Gastroesophageal sphincter (tissue), 4 donors: ENCODE results near the gene ZIC4. TPM values are rescaled to one million over a fixed set of nuclear protein-coding genes. Genes with fewer than 3 reads are reported as not detected.
A peak's percentile ranks its signal among the peaks of the same experiment; 100 is the strongest.

Experiments used
- ATAC-seq: fragments of 150-250 bp; one replicate; pipeline ENCODE4 v1.9.1; 2016; ENCODE audit warnings: mild to moderate bottlenecking, moderate library complexity
- H3K27ac ChIP-seq, 4 donors: fragments of 200-600 bp; sonication (generic) in 3 of 4; 1 replicate in 3 of 4; 2 replicates in 1 of 4; pipeline ENCODE4 v1.5.1; 2016 to 2019
- H3K27me3 ChIP-seq: fragments of 200-600 bp; sonication (generic); one replicate; pipeline ENCODE4 v1.5.1; 2019
- H3K36me3 ChIP-seq, 2 donors: fragments of 200-600 bp; sonication (generic); one replicate each; pipeline ENCODE4 v1.5.1; 2019; ENCODE audit warnings: control low read depth in 1 of 2
- H3K4me1 ChIP-seq, 3 donors: fragments of 200-600 bp; sonication (generic); 1 replicate in 2 of 3; 2 replicates in 1 of 3; pipeline ENCODE4 v1.5.1; 2016 to 2019; ENCODE audit warnings: control low read depth in 2 of 3
- H3K4me3 ChIP-seq, 2 donors: fragments of 200-600 bp; sonication (generic); one replicate each; pipeline ENCODE4 v1.5.1; 2019; ENCODE audit warnings: mild to moderate bottlenecking in 1 of 2, moderate library complexity in 1 of 2
- H3K9me3 ChIP-seq, 3 donors: fragments of 200-600 bp; sonication (generic); one replicate each; pipeline ENCODE4 v1.5.1; 2017 to 2019; ENCODE audit warnings: control low read depth in 2 of 3
- EP300 ChIP-seq: sonication (generic); formaldehyde crosslinking; IDR thresholded peaks from one replicate; pipeline ENCODE4 v1.6.1; 2017; ENCODE audit warnings: antibody characterized with exemption, mild to moderate bottlenecking
- POLR2A ChIP-seq, 2 donors: fragments of 450-650 bp; IDR thresholded peaks; one replicate each; pipeline ENCODE4 v1.6.1; 2017; ENCODE audit warnings: antibody characterized with exemption in 2 of 2, mild to moderate bottlenecking in 2 of 2, moderate library complexity in 1 of 2
- POLR2AphosphoS5 ChIP-seq: sonication (generic); formaldehyde crosslinking; IDR thresholded peaks from one replicate; pipeline ENCODE4 v1.6.1; 2017; ENCODE audit warnings: antibody characterized with exemption
- WGBS, 2 donors: methylation state at CpG; one replicate each; pipeline ENCODE4 v1.1.5; 2018; ENCODE audit warnings: low coverage in 1 of 2; 5-methylcytosine and 5-hydroxymethylcytosine counted together
- total RNA-seq, 4 donors: library from RNA; depleted of rRNA; stranded (reverse); fragments of >200 nt; gene quantifications; one replicate each; pipeline ENCODE4 v1.1.0, GENCODE V29; 2016
- TF ChIP-seq, protein P1 (sequence below), 4 experiments: fragments of 200-600 bp in 2 of 4; fragments of 450-650 bp in 2 of 4; sonication (generic) in 1 of 4; IDR thresholded peaks; one replicate each; pipeline ENCODE4 v1.5.1; 2017 to 2019; ENCODE audit warnings: antibody characterized with exemption in 4 of 4, mild to moderate bottlenecking in 2 of 4, moderate library complexity in 2 of 4

Gene ZIC4
- total RNA-seq, 4 donors from 2014 or later: 0.13 TPM; not detected in 3

- no peak for TF ChIP-seq EP300
- no peak for TF ChIP-seq POLR2A (IDR thresholded peaks at IDR 0.05)
- TF ChIP-seq POLR2AphosphoS5: no peak
- TF ChIP-seq, protein P1, sequence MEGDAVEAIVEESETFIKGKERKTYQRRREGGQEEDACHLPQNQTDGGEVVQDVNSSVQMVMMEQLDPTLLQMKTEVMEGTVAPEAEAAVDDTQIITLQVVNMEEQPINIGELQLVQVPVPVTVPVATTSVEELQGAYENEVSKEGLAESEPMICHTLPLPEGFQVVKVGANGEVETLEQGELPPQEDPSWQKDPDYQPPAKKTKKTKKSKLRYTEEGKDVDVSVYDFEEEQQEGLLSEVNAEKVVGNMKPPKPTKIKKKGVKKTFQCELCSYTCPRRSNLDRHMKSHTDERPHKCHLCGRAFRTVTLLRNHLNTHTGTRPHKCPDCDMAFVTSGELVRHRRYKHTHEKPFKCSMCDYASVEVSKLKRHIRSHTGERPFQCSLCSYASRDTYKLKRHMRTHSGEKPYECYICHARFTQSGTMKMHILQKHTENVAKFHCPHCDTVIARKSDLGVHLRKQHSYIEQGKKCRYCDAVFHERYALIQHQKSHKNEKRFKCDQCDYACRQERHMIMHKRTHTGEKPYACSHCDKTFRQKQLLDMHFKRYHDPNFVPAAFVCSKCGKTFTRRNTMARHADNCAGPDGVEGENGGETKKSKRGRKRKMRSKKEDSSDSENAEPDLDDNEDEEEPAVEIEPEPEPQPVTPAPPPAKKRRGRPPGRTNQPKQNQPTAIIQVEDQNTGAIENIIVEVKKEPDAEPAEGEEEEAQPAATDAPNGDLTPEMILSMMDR (IDR thresholded peaks at IDR 0.05): no peak
- Histone ChIP-seq H3K36me3 (no peaks in the 10 kb centered on the region), H3K4me3 (no peak overlapping the region), H3K9me3 (peaks cover 0 to 27% (median 0%) of the 10 kb centered on the region in 3 donors), H3K4me1 (peaks cover 0 to 46% (median 40%) of the 10 kb centered on the region in 3 donors), H3K27me3 (peaks cover 100% of the 10 kb centered on the region), H3K27ac (no peak overlapping the region)
- no peak for ATAC-seq
- WGBS, 2 donors: 12 to 17% methylated on average over 18 of the region's 18 CpGs
Measured at GRCh38 chr3:147414390-147415138, 8.2 kb upstream of the ZIC4 start.

GRCh38 chr3:147413686-147414389 lies 7.5 kb upstream of the ZIC4 start:
- ATAC-seq: no peak
- TF ChIP-seq EP300: no peak
- TF ChIP-seq POLR2AphosphoS5: no peak
- TF ChIP-seq, protein P1 (IDR thresholded peaks at IDR 0.05): no peak
- TF ChIP-seq POLR2A (IDR thresholded peaks at IDR 0.05): no peak
- H3K36me3 ChIP-seq: no peaks in the 10 kb centered on the region

DNA sequence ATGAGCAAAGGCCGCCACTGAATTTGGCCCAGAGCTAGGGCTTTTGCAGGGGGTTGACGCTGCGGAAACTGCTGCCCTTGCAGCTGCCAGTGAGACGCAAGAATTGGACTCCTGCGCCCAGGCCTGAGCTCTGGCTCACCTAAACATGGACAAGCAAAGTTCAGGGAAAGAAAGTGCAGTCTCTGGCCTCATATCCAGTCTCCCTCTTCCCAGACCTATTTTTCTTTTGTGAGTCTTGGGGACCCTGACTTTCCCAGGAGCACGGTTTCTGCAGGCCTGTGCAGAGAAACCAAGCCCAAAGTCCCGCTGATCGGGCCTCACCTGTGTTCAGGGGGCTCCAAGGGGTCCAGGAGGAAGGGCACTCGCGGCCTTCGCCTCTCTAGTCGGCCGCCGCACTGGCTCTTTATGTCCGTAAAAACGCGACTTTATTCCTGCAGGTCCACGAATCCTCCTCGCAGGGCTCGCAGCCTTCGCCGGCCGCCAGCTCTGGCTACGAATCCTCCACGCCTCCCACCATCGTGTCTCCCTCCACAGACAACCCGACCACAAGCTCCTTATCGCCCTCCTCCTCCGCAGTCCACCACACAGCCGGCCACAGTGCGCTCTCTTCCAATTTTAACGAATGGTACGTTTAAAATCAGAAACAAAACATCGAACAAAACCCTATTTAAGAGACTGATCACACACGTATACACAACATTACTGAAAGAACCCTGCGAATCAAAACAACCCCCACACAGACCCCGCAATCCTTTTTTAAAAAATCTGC lies 6.8 kb upstream of the ZIC4 start:
- no peak for ATAC-seq
- Histone ChIP-seq H3K27me3 (peaks cover 100% of the 10 kb centered on the region), H3K9me3 (peaks cover 0 to 27% (median 0%) of the 10 kb centered on the region in 3 donors), H3K36me3 (no peaks in the 10 kb centered on the region), H3K4me1 (peaks cover 0 to 51% (median 31%) of the 10 kb centered on the region in 3 donors), H3K27ac (no peak overlapping the region), H3K4me3 (peak overlapping the region in 1 of 2 donors; percentile 28)
- TF ChIP-seq EP300: no peak
- TF ChIP-seq POLR2A (IDR thresholded peaks at IDR 0.05): no peak
- TF ChIP-seq, protein P1 (IDR thresholded peaks at IDR 0.05): no peak
- TF ChIP-seq POLR2AphosphoS5: no peak
- WGBS, 2 donors: 8 to 14% methylated on average over 13 to 28 of the region's 37 CpGs

More at GRCh38 chr3:147413686-147414389, 7.5 kb upstream of the ZIC4 start:
- H3K27me3 ChIP-seq: peaks cover 100% of the 10 kb centered on the region
- H3K9me3 ChIP-seq: peaks cover 0 to 27% (median 0%) of the 10 kb centered on the region in 3 donors
- no peak overlapping the region for H3K27ac ChIP-seq
- 7 to 12% methylated on average over 17 to 20 of the region's 24 CpGs for WGBS, 2 donors
- peak overlapping the region in 1 of 2 donors; percentile 28 for H3K4me3 ChIP-seq
- peaks cover 0 to 46% (median 33%) of the 10 kb centered on the region in 3 donors for H3K4me1 ChIP-seq

DNA sequence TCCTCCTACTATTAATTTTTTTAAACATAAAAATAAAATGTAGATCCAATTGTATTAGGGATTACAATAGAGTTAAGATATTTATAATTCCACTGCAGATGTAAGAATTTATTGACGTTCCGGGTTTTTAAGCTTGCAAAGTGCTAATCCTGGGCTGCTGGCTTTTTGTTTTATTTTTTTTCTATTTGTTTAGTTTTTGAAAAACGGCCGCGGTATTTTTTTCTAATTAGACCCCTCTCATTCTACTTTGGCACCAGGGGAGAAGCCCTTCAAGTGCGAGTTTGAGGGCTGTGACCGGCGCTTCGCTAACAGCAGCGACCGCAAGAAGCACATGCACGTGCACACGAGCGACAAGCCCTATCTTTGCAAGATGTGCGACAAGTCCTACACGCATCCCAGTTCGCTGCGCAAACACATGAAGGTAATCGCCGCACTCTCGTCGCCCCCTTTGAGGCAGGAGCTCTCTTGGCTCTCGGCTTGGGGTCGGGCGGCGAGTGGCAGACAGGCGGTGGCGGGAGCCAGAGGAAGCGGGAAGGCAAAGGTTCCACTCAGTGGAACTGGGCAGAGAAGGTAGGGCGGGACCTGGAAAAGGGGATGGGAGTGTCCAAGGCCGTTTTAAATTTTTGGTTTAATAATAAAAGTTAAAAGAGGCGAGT lies 6.0 kb upstream of the ZIC4 start:
- Histone ChIP-seq H3K9me3 (peaks cover 0 to 27% (median 0%) of the 10 kb centered on the region in 3 donors), H3K4me1 (peaks cover 0 to 58% (median 31%) of the 10 kb centered on the region in 3 donors), H3K4me3 (no peak overlapping the region), H3K36me3 (no peaks in the 10 kb centered on the region), H3K27me3 (peaks cover 100% of the 10 kb centered on the region), H3K27ac (no peak overlapping the region)
- 9 to 13% methylated on average over 8 to 20 of the region's 32 CpGs for WGBS, 2 donors
- TF ChIP-seq EP300: no peak
- TF ChIP-seq, protein P1 (IDR thresholded peaks at IDR 0.05): no peak
- no peak for ATAC-seq
